MM.1S (cell line): ENCODE measurements around the gene PSMD6.

ENCODE experiments used
- EZH2 ChIP-seq: fragments of 300-600 bp; sonication (generic); optimal IDR thresholded peaks from 2 replicates; pipeline ENCODE3; 2017; ENCODE audit warnings: low read depth, mild to moderate bottlenecking, antibody characterized with exemption, low read length, mixed read lengths
- EZH2phosphoT487 ChIP-seq: fragments of 300-600 bp; sonication (generic); IDR thresholded peaks from 2 replicates; pipeline ENCODE4 v1.6.1; 2018; ENCODE audit warnings: antibody characterized with exemption, low read length
- TF ChIP-seq, protein P1 (sequence below): fragments of 300-600 bp; sonication (generic); IDR thresholded peaks from 2 replicates; pipeline ENCODE4 v1.5.1; 2016; ENCODE audit warnings: antibody characterized with exemption, low read length, mixed read lengths

GRCh38 chr3:64016941-64017620, 6.2 kb downstream of the PSMD6 start:
- no peak for TF ChIP-seq EZH2
- TF ChIP-seq, protein P1, sequence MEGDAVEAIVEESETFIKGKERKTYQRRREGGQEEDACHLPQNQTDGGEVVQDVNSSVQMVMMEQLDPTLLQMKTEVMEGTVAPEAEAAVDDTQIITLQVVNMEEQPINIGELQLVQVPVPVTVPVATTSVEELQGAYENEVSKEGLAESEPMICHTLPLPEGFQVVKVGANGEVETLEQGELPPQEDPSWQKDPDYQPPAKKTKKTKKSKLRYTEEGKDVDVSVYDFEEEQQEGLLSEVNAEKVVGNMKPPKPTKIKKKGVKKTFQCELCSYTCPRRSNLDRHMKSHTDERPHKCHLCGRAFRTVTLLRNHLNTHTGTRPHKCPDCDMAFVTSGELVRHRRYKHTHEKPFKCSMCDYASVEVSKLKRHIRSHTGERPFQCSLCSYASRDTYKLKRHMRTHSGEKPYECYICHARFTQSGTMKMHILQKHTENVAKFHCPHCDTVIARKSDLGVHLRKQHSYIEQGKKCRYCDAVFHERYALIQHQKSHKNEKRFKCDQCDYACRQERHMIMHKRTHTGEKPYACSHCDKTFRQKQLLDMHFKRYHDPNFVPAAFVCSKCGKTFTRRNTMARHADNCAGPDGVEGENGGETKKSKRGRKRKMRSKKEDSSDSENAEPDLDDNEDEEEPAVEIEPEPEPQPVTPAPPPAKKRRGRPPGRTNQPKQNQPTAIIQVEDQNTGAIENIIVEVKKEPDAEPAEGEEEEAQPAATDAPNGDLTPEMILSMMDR: no peak
- TF ChIP-seq EZH2phosphoT487: no peak
